Gastroesophageal sphincter (tissue), 3 donors: Measurements from ENCODE around the gene ZCCHC17.

Source experiments
- POLR2AphosphoS5 ChIP-seq: sonication (generic); formaldehyde crosslinking; IDR thresholded peaks from one replicate; pipeline ENCODE4 v1.6.1; 2017; ENCODE audit warnings: antibody characterized with exemption
- TF ChIP-seq, protein P1 (sequence below), 4 experiments: fragments of 200-600 bp in 2 of 4; fragments of 450-650 bp in 2 of 4; sonication (generic) in 1 of 4; IDR thresholded peaks; one replicate each; pipeline ENCODE4 v1.5.1; 2017 to 2019; ENCODE audit warnings: antibody characterized with exemption in 4 of 4, mild to moderate bottlenecking in 2 of 4, moderate library complexity in 2 of 4

DNA sequence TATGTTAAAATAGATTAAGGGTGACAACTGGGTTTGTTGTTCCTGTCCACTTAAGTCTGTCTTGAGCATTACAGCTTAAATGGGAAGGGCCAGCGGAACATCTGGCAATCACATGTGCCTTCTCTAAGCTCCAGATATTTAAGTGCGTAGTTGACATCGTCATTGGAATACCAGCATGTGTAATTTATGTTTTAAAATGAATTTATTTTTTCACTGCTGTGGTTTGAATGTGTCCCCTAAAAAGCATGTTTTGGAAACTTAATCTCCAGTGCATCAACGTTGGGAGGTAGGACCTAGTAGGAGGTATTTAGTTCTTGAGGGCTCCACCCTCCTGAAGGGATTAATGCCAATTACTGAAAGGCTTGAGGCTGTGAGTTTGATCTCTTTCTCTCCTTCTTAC lies 13.4 kb downstream of the ZCCHC17 start:
- TF ChIP-seq, protein P1, sequence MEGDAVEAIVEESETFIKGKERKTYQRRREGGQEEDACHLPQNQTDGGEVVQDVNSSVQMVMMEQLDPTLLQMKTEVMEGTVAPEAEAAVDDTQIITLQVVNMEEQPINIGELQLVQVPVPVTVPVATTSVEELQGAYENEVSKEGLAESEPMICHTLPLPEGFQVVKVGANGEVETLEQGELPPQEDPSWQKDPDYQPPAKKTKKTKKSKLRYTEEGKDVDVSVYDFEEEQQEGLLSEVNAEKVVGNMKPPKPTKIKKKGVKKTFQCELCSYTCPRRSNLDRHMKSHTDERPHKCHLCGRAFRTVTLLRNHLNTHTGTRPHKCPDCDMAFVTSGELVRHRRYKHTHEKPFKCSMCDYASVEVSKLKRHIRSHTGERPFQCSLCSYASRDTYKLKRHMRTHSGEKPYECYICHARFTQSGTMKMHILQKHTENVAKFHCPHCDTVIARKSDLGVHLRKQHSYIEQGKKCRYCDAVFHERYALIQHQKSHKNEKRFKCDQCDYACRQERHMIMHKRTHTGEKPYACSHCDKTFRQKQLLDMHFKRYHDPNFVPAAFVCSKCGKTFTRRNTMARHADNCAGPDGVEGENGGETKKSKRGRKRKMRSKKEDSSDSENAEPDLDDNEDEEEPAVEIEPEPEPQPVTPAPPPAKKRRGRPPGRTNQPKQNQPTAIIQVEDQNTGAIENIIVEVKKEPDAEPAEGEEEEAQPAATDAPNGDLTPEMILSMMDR (IDR thresholded peaks at IDR 0.05) = no peak
- no peak for TF ChIP-seq POLR2AphosphoS5
